NOMO-1 treated with DMSO at 0.1 percent for 48 hours (cell line): Measurements from ENCODE around the gene UBTF.

Source experiments
- DNase-seq: peaks from one replicate; lab custom pipeline; 2025; ENCODE audit not compliant: unreplicated experiment; lab: John Stamatoyannopoulos, UW

UBTF gene

DNA sequence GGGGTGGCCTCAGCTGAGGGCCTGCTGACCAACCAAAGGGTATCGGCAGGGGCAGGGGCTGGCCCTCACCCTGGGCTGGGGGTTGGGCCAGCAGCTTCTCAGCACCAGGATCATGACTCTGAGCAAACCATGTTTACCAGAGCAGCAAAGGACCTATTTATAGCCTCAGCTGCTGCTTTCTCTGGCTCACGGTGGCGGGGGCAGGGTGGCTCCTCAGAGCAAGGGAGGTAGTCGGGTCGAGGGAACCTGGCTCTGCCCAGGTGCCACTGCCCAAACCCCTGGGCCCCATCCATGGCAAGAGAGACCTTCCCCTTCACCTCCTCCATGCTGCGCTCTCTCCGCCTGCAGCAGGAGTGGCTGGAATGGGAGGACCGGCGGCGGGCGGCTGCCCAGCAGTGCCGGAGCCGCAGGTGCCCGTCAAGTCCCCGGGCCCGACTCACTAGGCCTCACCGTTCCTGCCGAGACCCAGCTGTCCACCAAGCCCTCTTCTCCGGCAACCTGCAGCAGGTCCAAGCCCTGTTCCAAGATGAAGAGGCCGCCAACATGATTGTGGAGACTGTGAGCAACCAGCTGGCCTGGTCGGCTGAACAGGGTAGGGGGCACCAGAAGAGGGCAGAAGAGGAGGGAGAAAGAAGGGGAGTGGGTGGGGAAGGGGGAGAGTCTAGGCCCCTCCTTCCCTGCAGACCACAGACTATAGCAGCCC, 48.8 kb downstream of the UBTF start, which contains the start of gene ASB16:
ASB16 (plus strand) TSS at position 206 of the 703 bp plus-strand sequence; CDS start at position 292, 86 bp downstream.
- DNase-seq: no peak

DNA sequence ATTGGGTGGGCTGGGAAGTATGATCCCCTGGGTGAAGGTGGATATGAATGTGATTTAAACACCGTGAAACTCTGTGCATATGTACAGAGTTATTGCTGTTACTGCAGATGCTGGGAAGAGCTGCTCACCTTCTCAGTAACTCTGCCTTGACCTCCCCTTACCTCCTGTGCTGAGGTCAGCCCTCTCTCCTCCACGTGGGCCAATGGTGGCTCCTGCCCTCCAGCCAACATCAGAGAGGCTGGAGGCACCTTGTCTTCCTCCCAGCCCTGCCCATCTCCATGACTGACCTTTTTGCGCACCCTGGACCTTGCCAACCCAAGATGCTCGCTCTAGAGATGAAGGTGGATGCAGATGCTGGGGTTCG, 49.4 kb downstream of the UBTF start:
- no peak for DNase-seq

GRCh38 chr17:44167181-44167861, 52.2 kb downstream of the UBTF start:
- no peak for DNase-seq

DNA sequence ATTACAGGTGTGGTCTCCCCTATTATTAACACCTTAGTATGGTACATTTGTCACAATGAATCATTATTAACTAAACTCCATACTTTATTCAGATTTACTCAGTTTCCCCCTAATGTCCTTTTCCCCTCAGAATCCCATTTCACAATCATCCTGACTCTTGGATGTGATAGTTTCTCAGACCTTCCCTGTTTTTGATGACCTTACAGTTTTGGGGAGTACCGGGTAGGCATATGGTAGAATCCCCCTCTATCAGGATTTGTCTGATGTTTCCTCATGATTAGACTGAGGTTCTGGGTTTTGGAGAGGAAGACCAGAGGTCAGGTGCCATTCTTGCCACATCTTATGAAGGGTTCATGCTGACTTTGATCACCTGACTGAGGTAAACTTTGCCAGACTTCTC, 55.0 kb downstream of the UBTF start:
- DNase-seq: no peak

DNA sequence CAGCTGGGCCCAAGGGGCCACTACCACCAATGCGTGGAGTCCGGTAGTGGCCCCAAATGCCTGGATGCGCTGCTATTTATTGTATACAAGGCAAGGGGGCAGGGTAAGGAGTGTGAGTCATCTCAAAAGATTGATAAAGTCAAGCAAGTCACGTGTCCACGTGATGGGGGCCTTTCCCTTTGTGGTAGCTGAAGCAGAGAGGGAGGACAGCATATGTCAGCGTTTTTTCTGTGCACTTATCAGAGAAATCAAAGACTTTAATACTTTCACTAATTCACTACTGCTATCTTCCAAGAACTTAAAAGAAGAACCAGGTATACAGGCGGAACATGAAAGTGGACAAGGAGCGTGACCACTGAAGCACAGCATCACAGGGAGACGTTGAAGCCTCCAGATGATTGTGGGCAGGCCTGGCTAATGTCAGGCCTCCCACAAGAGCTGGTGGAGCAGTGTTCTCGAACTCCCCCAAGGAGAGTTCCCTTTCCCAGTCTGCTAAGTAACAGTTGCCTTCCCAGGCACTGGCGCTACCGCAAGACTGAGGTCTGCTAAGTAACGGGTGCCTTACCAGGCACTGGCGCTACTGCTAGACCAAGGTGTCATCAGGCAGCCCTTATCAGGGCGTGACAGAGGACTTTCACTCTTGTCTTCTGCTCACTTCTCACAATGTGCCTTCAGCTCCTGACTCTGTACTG, 59.8 kb downstream of the UBTF start:
- DNase-seq: no peak

- no peak for DNase-seq
Observed at GRCh38 chr17:44155488-44155887, 64.0 kb downstream of the UBTF start.
